Testis (tissue), 2 donors: Measurements from ENCODE around the gene STARD7.

Source experiments
- CTCF ChIP-seq, 3 experiments: fragments of 450-650 bp in 2 of 3; fragments of 200-600 bp in 1 of 3; sonication (generic) in 1 of 3; IDR thresholded peaks; one replicate each; pipeline ENCODE4 v1.5.1; 2016 to 2019; ENCODE audit warnings: antibody characterized with exemption in 3 of 3, mild to moderate bottlenecking in 2 of 3, moderate library complexity in 1 of 3
- POLR2A ChIP-seq: fragments of 450-650 bp; IDR thresholded peaks from one replicate; pipeline ENCODE4 v1.6.1; 2017; ENCODE audit warnings: antibody characterized with exemption, mild to moderate bottlenecking, moderate library complexity

GRCh38 chr2:96144481-96145035 lies 64.1 kb downstream of the STARD7 start:
- no peak for TF ChIP-seq CTCF (IDR thresholded peaks at IDR 0.05)
- TF ChIP-seq POLR2A = no peak
